K562 (cell line): ENCODE measurements around the gene UHRF1. TPM values are rescaled to one million over a fixed set of nuclear protein-coding genes. Genes with fewer than 3 reads are reported as not detected.

Experiments used
- ATAC-seq: fragments of 200-7000 bp; cut with Tn5 transposase; 3 replicates; pipeline ENCODE4 v1.9.1; 2020; ENCODE audit warnings: moderate library complexity
- BruUV-seq: library from RNA; stranded (reverse); fragments of 400-500 nt; replicated peaks from 2 replicates; lab custom pipeline; 2021; lab: Mats Ljungman, UMichigan
- CTCF ChIA-PET: fragments of 300-600 bp; formaldehyde crosslinking; extraction: SDS; loops from one replicate; lab custom pipeline; 2021; ENCODE audit warnings: low intra/inter-chr PET ratio; lab: Yijun Ruan, JAX
- POLR2A ChIA-PET: fragments of 300-600, 350-650 bp; sonication (Branson Sonifier 250); formaldehyde crosslinking; extraction: SDS; loops from one replicate; lab custom pipeline; 2021; ENCODE audit warnings: antibody characterized with exemption, inconsistent platforms; lab: Yijun Ruan, JAX
- DNase-seq, 4 experiments: peaks; one replicate each; pipeline versions ENCODE4 v3.0.0 to v3.0.0-alpha.2; 2011 to 2018; ENCODE audit warnings: low spot score in 3 of 4, mixed read lengths in 3 of 4; ENCODE audit errors: extremely low read depth in 1 of 4
- FAIRE-seq: peaks from 2 replicates; lab custom pipeline; 2011; peaks lifted over from hg19 to GRCh38; lab: Jason Lieb, UNC
- H2AFZ ChIP-seq: 2 replicates; pipeline ENCODE4 v1.6.0; 2011; ENCODE audit warnings: low read depth, low read length, control low read depth, inconsistent platforms
- H3K27ac ChIP-seq: fragments of 200-600 bp; 3 replicates; pipeline ENCODE4 v1.8.0; 2011; ENCODE audit warnings: low read depth, mild to moderate bottlenecking, control low read depth, inconsistent platforms, low read length, moderate library complexity, mixed read lengths; ENCODE audit errors: extremely low read depth
- H3K27me3 ChIP-seq, 2 experiments: fragments of 300-600 bp in 1 of 2; 2 replicates in 1 of 2; 3 replicates in 1 of 2; pipeline versions ENCODE4 v1.6.0 to v1.8.0; 2011; ENCODE audit warnings: inconsistent platforms in 2 of 2, low read length in 2 of 2, mild to moderate bottlenecking in 1 of 2, mixed read lengths in 1 of 2, moderate library complexity in 1 of 2; ENCODE audit not compliant: control insufficient read depth in 2 of 2, insufficient read depth in 2 of 2
- H3K36me3 ChIP-seq: fragments of 300-600 bp; 3 replicates; pipeline ENCODE4 v1.8.0; 2011; ENCODE audit warnings: mild to moderate bottlenecking, low read length, inconsistent platforms; ENCODE audit not compliant: control insufficient read depth, insufficient read depth
- H3K4me1 ChIP-seq, 2 experiments: fragments of 200-600 bp in 1 of 2; replicated peaks in 1 of 2; 2 replicates in 1 of 2; 3 replicates in 1 of 2; pipeline versions ENCODE4 v1.5.1 to v1.8.0; 2011; ENCODE audit warnings: inconsistent platforms in 2 of 2, low read length in 2 of 2, mild to moderate bottlenecking in 1 of 2, mixed read lengths in 1 of 2, moderate library complexity in 1 of 2; ENCODE audit not compliant: control insufficient read depth in 2 of 2, insufficient read depth in 2 of 2
- H3K4me2 ChIP-seq: 2 replicates; pipeline ENCODE4 v1.6.1; 2011; ENCODE audit warnings: low read length, control low read depth, inconsistent platforms, mixed read lengths; ENCODE audit not compliant: insufficient read depth
- H3K4me3 ChIP-seq: fragments of 200-600 bp; sonication (generic), shearing (Covaris generic); 2 replicates; pipeline ENCODE4 v1.5.1; 2016; ENCODE audit warnings: control low read depth, inconsistent platforms
- H3K79me2 ChIP-seq: fragments of 200-600 bp; 3 replicates; pipeline ENCODE4 v1.8.0; 2011; ENCODE audit warnings: low read length, inconsistent platforms; ENCODE audit not compliant: control insufficient read depth, insufficient read depth
- H3K9ac ChIP-seq, 2 experiments: 2 replicates each; pipeline versions ENCODE4 v1.6.0 to v1.6.1; 2011; ENCODE audit warnings: low read depth in 2 of 2, low read length in 2 of 2, control low read depth in 1 of 2, inconsistent platforms in 1 of 2, mild to moderate bottlenecking in 1 of 2, mixed read lengths in 1 of 2; ENCODE audit not compliant: insufficient read depth in 1 of 2
- H3K9me1 ChIP-seq: one replicate; pipeline ENCODE4 v1.6.0; 2011; ENCODE audit warnings: inconsistent platforms, mild to moderate bottlenecking, low read length, moderate library complexity; ENCODE audit not compliant: control insufficient read depth, insufficient read depth
- H3K9me3 ChIP-seq: replicated peaks from 2 replicates; pipeline ENCODE4 v1.5.1; 2011; ENCODE audit warnings: low read depth, low read length, inconsistent platforms; ENCODE audit not compliant: control insufficient read depth, insufficient read depth
- H4K20me1 ChIP-seq: replicated peaks from 2 replicates; pipeline ENCODE4 v1.6.1; 2011; ENCODE audit warnings: low read length, inconsistent platforms, mixed read lengths; ENCODE audit not compliant: control insufficient read depth, insufficient read depth
- CCNT2 ChIP-seq: IDR thresholded peaks from 2 replicates; pipeline ENCODE4 v1.6.1; 2011; ENCODE audit warnings: borderline replicate concordance, low read depth, mild to moderate bottlenecking, moderate library complexity, mixed read lengths, low read length; ENCODE audit not compliant: insufficient read length; ENCODE audit errors: extremely low read depth
- CREBBP ChIP-seq: IDR thresholded peaks from one replicate; pipeline ENCODE4 v1.6.1; 2012; ENCODE audit warnings: low read depth, mild to moderate bottlenecking, control low read depth, inconsistent platforms, low read length
- DDX20 ChIP-seq: fragments of 450-650 bp; IDR thresholded peaks from 2 replicates; pipeline ENCODE4 v1.6.1; 2016; ENCODE audit warnings: missing genetic modification characterization, low read depth, mild to moderate bottlenecking, missing compliant biosample characterization, moderate library complexity
- GATAD2A ChIP-seq: fragments of 450-650 bp; IDR thresholded peaks from 2 replicates; pipeline ENCODE4 v1.6.1; 2017
- KAT7 ChIP-seq: sonication (generic); formaldehyde crosslinking; IDR thresholded peaks from 2 replicates; pipeline ENCODE4 v1.8.0; 2022; ENCODE audit warnings: missing genetic modification reagents, mild to moderate bottlenecking, borderline replicate concordance
- MCM7 ChIP-seq, 2 experiments: fragments of 450-650 bp; IDR thresholded peaks; 2 replicates each; pipeline ENCODE4 v1.6.1; 2016 to 2018
- MED1 ChIP-seq: sonication (generic); formaldehyde crosslinking; IDR thresholded peaks from 2 replicates; pipeline ENCODE4 v1.8.1; 2023; ENCODE audit warnings: missing genetic modification reagents, borderline replicate concordance
- NFE2L1 ChIP-seq: fragments of 450-650 bp; IDR thresholded peaks from 2 replicates; pipeline ENCODE4 v1.6.1; 2016; ENCODE audit warnings: missing genetic modification characterization, low read depth, mild to moderate bottlenecking, missing compliant biosample characterization, moderate library complexity, borderline replicate concordance
- RFX7 ChIP-seq: fragments of 250-450 bp; sonication (Bioruptor Pico); IDR thresholded peaks from 2 replicates; pipeline ENCODE4 v1.5.1; 2021; ENCODE audit warnings: mild to moderate bottlenecking
- SMARCB1 ChIP-seq: IDR thresholded peaks from 2 replicates; pipeline ENCODE4 v1.6.1; 2011; ENCODE audit warnings: improper control_type of control experiment, low read depth; ENCODE audit not compliant: insufficient read length
- U2AF1 ChIP-seq: fragments of 200-400 bp; formaldehyde crosslinking; optimal IDR thresholded peaks from 2 replicates; pipeline ENCODE3; 2017; ENCODE audit warnings: mild to moderate bottlenecking, low read depth, low read length, moderate library complexity
- ZBTB17 ChIP-seq: fragments of 450-650 bp; formaldehyde crosslinking; IDR thresholded peaks from 2 replicates; pipeline ENCODE4 v1.4.0; 2020; ENCODE audit warnings: mild to moderate bottlenecking
- ZFP1 ChIP-seq: fragments of 450-650 bp; formaldehyde crosslinking; IDR thresholded peaks from 2 replicates; pipeline ENCODE4 v1.4.0; 2020; ENCODE audit warnings: mild to moderate bottlenecking, mixed read lengths
- ZNF311 ChIP-seq: fragments of 250-450 bp; sonication (Bioruptor Pico); IDR thresholded peaks from 2 replicates; pipeline ENCODE4 v1.4.0; 2020; ENCODE audit warnings: mild to moderate bottlenecking, moderate library complexity
- ZNF785 ChIP-seq: fragments of 250-450 bp; sonication (Bioruptor Pico); IDR thresholded peaks from 2 replicates; pipeline ENCODE4 v1.4.0; 2020; ENCODE audit warnings: mild to moderate bottlenecking
- ZNF830 ChIP-seq: fragments of 250-450 bp; sonication (Bioruptor Pico); IDR thresholded peaks from 2 replicates; pipeline ENCODE4 v1.5.0; 2021; ENCODE audit warnings: mild to moderate bottlenecking
- WGBS: fragments of 100-300 bp; shearing (Covaris generic); methylation state at CpG from one replicate; pipeline ENCODE4 v1.1.6; 2016; ENCODE audit warnings: low coverage, mixed read lengths; ENCODE audit not compliant: insufficient coverage; ENCODE audit errors: missing lambda C conversion rate; 5-methylcytosine and 5-hydroxymethylcytosine counted together
- in situ Hi-C: fragments of 300-500 bp; cut with MboI; formaldehyde crosslinking; loops from 4 replicates; pipeline ENCODE4 v1.15.0; 2018; ENCODE audit warnings: inconsistent platforms, mixed read lengths
- intact Hi-C: fragments of 100-400 bp; cut with micrococcal nuclease; formaldehyde crosslinking; loops from 2 replicates; pipeline ENCODE4 v1.14.2; 2022
- polyA plus RNA-seq, 8 experiments: library from polyadenylated mRNA; depleted of rRNA in 4 of 8; stranded (reverse) in 5 of 8; unstranded in 3 of 8; fragments of >200 nt; fragmentation: Nextera tagmentation in 2 of 8; fragmentation: Illumina TruSeq in 1 of 8; extraction: Ambion mirVana in 2 of 8; extraction: Trizol in 1 of 8; gene quantifications; 2 replicates each; pipeline versions ENCODE4 v1.2.1 to v1.2.3, GENCODE V29; 2011 to 2014; ENCODE audit warnings: inconsistent platforms in 1 of 8, missing spikeins in 1 of 8
- total RNA-seq, 7 experiments: library from RNA; depleted of rRNA in 6 of 7; stranded (reverse); fragments of >200 nt in 6 of 7; fragmentation: Illumina TruSeq in 2 of 7; extraction: Trizol in 2 of 7; gene quantifications; 2 replicates each; pipeline versions ENCODE4 v1.2.1 to v1.2.3, GENCODE V29; 2011 to 2021; ENCODE audit warnings: low replicate concordance in 1 of 7
- TF ChIP-seq, protein P1 (sequence below): sonication (generic); formaldehyde crosslinking; IDR thresholded peaks from 2 replicates; pipeline ENCODE4 v1.8.1; 2023; ENCODE audit warnings: mild to moderate bottlenecking, missing genetic modification reagents
- TF ChIP-seq, protein P2 (sequence below): sonication (generic); formaldehyde crosslinking; IDR thresholded peaks from 2 replicates; pipeline ENCODE4 v1.8.0; 2023; ENCODE audit warnings: mild to moderate bottlenecking, missing genetic modification reagents

Gene UHRF1
- total and polyA plus RNA-seq, 9 of the 15 experiments (the other 6 are each of a cell fraction or from before 2014, with no cell fraction given): 6.0 to 101 (median 30.9) TPM

DNA sequence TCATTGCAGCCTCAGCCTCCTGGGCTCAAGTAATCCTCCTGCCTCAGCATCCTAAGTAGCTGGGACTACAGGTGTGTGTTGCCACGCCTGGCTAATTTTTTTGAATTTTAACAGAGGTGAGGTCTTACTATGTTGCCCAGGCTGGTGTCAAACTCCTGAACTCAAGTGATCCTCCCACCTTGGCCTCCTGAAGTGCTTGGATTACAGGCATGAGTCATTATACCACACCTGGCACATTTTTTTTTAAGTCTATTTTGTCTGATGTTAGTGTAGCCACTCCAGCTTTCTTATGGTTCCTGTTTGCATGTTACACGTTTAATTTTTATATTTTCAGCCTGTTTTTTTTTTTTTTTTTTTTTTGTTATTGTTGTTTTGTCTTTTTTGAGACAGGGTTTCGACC is 84.4 kb downstream of the UHRF1 start (continued):
- no peak for TF ChIP-seq KAT7 (CRISPR knock-in tag)
- no peak for TF ChIP-seq ZFP1 (CRISPR knock-in tag)

DNA sequence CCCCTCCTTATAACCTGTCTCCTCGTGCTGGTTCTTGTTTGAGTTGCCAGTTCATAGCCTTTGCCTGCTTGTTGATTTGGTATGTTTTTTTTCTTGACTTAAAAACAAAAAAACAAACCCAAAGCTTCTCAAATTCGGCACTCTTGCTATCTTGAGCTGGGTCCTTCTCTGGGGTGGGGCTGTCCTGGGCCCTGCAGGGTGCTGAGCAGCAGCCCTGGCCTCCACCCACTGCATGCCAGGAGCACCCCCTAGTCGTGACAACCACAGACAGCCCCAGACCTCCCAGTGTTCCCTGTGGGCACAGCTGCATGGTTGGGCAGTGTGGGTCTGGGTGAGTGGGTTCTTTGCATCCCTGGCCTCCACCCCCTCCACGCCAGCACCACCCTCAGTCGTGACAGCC is 87.4 kb downstream of the UHRF1 start:
- no peaks in the 10 kb centered on the region for H3K27me3 ChIP-seq
- ChIA-PET POLR2A (interaction anchor here (0.9 to 2.2 kb wide), 4 partner anchors 9 to 28 kb away, joined by 3 to 10 read pairs (median 4); partner anchors contain the start of gene KDM4B), CTCF (no interaction called here)
- ATAC-seq: no peak
- no peak overlapping the region for H3K4me2 ChIP-seq
- H2AFZ ChIP-seq: no peak overlapping the region
- DNase-seq: no peak
- no peak overlapping the region for H3K27ac ChIP-seq
- WGBS: 66% methylated on average over 4 of the region's 5 CpGs
- intact Hi-C loops: no loop called here
- no peak for FAIRE-seq
- peaks cover 13% of the 10 kb centered on the region; the same call in 2 of the 3 replicates for H3K36me3 ChIP-seq
- no TSS peak for BruUV-seq
- H3K4me1 ChIP-seq: peaks cover 7 to 14% of the 10 kb centered on the region in 2 experiments
- no peak overlapping the region for H3K4me3 ChIP-seq
- 0 out of 4 replicates have a peak overlapping the region, but pooled peaks of 1 of the 2 experiments have one; percentile 54 for H3K9ac ChIP-seq
- no peaks in the 10 kb centered on the region for H3K9me3 ChIP-seq
- no peaks in the 10 kb centered on the region for H3K9me1 ChIP-seq
- peaks cover 31% of the 10 kb centered on the region for H4K20me1 ChIP-seq
- in situ Hi-C loops: no loop called here
- H3K79me2 ChIP-seq: peaks cover 68% of the 10 kb centered on the region
- TF ChIP-seq CREBBP: no peak
- no peak for TF ChIP-seq ZNF830 (CRISPR knock-in tag)
- TF ChIP-seq MCM7 (IDR thresholded peaks at IDR 0.05): no peak
- TF ChIP-seq RFX7 (CRISPR knock-in tag): no peak
- TF ChIP-seq U2AF1: no peak
- TF ChIP-seq ZNF785: no peak
- TF ChIP-seq, protein P1, sequence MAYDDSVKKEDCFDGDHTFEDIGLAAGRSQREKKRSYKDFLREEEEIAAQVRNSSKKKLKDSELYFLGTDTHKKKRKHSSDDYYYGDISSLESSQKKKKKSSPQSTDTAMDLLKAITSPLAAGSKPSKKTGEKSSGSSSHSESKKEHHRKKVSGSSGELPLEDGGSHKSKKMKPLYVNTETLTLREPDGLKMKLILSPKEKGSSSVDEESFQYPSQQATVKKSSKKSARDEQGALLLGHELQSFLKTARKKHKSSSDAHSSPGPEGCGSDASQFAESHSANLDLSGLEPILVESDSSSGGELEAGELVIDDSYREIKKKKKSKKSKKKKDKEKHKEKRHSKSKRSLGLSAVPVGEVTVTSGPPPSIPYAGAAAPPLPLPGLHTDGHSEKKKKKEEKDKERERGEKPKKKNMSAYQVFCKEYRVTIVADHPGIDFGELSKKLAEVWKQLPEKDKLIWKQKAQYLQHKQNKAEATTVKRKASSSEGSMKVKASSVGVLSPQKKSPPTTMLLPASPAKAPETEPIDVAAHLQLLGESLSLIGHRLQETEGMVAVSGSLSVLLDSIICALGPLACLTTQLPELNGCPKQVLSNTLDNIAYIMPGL: no peak
- TF ChIP-seq DDX20: no peak
- no peak for TF ChIP-seq NFE2L1 (tag)
- TF ChIP-seq, protein P2, sequence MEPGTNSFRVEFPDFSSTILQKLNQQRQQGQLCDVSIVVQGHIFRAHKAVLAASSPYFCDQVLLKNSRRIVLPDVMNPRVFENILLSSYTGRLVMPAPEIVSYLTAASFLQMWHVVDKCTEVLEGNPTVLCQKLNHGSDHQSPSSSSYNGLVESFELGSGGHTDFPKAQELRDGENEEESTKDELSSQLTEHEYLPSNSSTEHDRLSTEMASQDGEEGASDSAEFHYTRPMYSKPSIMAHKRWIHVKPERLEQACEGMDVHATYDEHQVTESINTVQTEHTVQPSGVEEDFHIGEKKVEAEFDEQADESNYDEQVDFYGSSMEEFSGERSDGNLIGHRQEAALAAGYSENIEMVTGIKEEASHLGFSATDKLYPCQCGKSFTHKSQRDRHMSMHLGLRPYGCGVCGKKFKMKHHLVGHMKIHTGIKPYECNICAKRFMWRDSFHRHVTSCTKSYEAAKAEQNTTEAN (CRISPR knock-in tag): no peak
- TF ChIP-seq SMARCB1: no peak
- no peak for TF ChIP-seq ZBTB17 (CRISPR knock-in tag)
- no peak for TF ChIP-seq GATAD2A
- TF ChIP-seq KAT7 (CRISPR knock-in tag): no peak
- TF ChIP-seq ZNF311 (CRISPR knock-in tag): no peak
- TF ChIP-seq CCNT2: no peak
- no peak for TF ChIP-seq MED1 (CRISPR knock-in tag)
